ENCODE data around the gene NATD1.

DNA sequence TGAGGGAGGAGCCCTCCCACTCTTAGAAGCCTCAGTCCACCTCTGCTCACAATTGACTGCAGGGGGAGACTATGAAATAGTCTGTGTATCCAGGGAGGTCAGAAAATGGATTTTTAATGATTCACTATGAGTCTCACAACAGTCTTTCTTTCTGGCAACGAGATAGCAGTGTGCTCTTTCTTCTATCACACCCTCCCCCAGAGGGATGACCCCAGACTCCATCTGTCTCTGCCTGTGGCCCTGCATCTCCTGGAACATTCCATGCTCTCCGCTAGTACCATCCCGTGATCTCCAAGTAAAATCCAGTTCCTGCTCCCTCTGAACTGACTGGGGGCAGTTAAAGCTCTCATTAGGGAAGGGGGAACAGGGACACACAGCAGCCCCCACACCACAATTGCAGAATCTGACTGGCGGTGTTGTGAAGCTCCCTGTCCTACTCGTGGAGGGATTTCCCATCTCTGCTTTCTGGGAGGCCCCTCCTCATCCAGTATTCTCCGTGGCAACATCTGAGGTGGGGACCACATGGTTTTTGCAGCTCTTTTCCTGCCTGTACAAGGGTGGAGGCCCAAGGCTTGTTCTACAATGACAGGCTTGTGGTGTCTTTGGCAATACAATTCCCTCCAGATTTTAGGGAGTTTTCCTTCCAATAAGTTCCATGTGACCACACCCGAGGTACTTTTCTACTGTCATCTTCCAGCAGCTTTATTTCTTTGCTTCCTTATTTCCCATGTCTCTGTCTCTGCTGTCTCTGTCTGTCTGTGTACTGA, 19.4 kb downstream of the NATD1 start:
- TF ChIP-seq RAD21 (IDR thresholded peaks at IDR 0.05; ENCODE audit: insufficient read depth, low read depth, low read length), result no peak
- no peak for TF ChIP-seq POLR2AphosphoS5 (IDR thresholded peaks at IDR 0.05; ENCODE audit: low read length)
- TF ChIP-seq IRF4 (IDR thresholded peaks at IDR 0.05; ENCODE audit: low read depth, low read length), result no peak
- no peak for TF ChIP-seq NFXL1 (IDR thresholded peaks at IDR 0.05; ENCODE audit: borderline replicate concordance)
- TF ChIP-seq, protein P1, sequence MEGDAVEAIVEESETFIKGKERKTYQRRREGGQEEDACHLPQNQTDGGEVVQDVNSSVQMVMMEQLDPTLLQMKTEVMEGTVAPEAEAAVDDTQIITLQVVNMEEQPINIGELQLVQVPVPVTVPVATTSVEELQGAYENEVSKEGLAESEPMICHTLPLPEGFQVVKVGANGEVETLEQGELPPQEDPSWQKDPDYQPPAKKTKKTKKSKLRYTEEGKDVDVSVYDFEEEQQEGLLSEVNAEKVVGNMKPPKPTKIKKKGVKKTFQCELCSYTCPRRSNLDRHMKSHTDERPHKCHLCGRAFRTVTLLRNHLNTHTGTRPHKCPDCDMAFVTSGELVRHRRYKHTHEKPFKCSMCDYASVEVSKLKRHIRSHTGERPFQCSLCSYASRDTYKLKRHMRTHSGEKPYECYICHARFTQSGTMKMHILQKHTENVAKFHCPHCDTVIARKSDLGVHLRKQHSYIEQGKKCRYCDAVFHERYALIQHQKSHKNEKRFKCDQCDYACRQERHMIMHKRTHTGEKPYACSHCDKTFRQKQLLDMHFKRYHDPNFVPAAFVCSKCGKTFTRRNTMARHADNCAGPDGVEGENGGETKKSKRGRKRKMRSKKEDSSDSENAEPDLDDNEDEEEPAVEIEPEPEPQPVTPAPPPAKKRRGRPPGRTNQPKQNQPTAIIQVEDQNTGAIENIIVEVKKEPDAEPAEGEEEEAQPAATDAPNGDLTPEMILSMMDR (IDR thresholded peaks at IDR 0.05 in 2 of 3, conservative IDR thresholded peaks at IDR 0.05 in 1 of 3; ENCODE audit: control insufficient read depth in 2 of 3, extremely low read depth in 1 of 3, insufficient read depth in 1 of 3, low read depth in 3 of 3, low read length in 3 of 3), result no peak
- TF ChIP-seq POLR2A (IDR thresholded peaks at IDR 0.05; ENCODE audit: low read depth, low read length), result no peak
